ENCODE measurements around the gene INPP1. TPM values are rescaled to one million over a fixed set of nuclear protein-coding genes. Genes with fewer than 3 reads are reported as not detected.

The INPP1 gene
- total RNA-seq, 1 donor from 2014 or later = 15.3 TPM

DNA sequence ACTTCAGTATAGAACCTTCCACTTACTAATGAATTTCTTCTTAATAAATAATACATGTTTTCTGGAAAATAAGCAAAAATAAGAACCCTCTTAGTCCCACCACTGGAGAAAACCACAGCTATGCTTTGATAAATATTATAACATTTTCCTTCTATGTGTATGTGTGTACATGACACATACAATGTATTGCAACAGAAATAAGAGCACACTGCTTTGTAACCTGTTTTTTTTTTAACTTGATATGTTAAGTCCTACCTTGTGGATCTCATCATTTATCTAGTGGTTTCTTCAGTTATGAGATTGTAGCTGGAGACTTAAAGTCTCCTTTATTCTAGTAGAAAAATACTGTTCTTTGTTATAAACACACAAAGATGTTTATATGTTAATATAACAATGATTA, 17.2 kb downstream of the INPP1 start:
- no peaks in the 10 kb centered on the region for H3K27me3 Mint-ChIP-seq (ENCODE audit: low read depth)
- no peak overlapping the region for H3K27ac Mint-ChIP-seq (ENCODE audit: unreplicated experiment)
- H3K9me3 Mint-ChIP-seq = no peaks in the 10 kb centered on the region
- TF ChIP-seq, protein P1, sequence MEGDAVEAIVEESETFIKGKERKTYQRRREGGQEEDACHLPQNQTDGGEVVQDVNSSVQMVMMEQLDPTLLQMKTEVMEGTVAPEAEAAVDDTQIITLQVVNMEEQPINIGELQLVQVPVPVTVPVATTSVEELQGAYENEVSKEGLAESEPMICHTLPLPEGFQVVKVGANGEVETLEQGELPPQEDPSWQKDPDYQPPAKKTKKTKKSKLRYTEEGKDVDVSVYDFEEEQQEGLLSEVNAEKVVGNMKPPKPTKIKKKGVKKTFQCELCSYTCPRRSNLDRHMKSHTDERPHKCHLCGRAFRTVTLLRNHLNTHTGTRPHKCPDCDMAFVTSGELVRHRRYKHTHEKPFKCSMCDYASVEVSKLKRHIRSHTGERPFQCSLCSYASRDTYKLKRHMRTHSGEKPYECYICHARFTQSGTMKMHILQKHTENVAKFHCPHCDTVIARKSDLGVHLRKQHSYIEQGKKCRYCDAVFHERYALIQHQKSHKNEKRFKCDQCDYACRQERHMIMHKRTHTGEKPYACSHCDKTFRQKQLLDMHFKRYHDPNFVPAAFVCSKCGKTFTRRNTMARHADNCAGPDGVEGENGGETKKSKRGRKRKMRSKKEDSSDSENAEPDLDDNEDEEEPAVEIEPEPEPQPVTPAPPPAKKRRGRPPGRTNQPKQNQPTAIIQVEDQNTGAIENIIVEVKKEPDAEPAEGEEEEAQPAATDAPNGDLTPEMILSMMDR (conservative IDR thresholded peaks at IDR 0.05) = no peak
- no peak for DNase-seq (ENCODE audit: low read depth, low spot score)
- no peak overlapping the region for H3K4me3 Mint-ChIP-seq
- H3K4me1 Mint-ChIP-seq = peaks cover 11% of the 10 kb centered on the region
- H3K36me3 Mint-ChIP-seq (ENCODE audit: low read depth) = peaks cover 2% of the 10 kb centered on the region

DNA sequence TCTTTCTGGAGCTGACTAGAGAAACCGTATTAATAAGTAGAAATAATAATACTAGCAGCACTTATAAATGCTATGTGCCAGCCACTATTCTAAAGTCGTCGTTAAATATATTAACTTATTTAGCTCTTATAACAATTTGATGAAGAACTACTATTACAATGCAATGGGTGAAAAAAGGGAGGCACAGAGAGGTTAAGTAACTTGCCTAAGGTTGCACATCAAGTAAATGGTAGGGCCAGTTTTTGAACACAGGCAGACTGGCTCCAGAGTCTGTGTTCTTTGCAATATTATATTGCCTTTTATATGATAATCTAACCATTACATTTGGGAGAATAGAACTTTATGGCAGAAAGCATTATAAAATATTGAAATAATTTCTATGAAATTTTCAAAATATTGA, 17.6 kb downstream of the INPP1 start:
- H3K36me3 Mint-ChIP-seq (ENCODE audit: low read depth) = peaks cover 2% of the 10 kb centered on the region
- TF ChIP-seq, protein P1 (conservative IDR thresholded peaks at IDR 0.05) = no peak
- H3K4me1 Mint-ChIP-seq = peaks cover 11% of the 10 kb centered on the region
- H3K4me3 Mint-ChIP-seq = no peak overlapping the region
- DNase-seq (ENCODE audit: low read depth, low spot score) = no peak
- H3K27me3 Mint-ChIP-seq (ENCODE audit: low read depth) = no peaks in the 10 kb centered on the region
- H3K27ac Mint-ChIP-seq (ENCODE audit: unreplicated experiment) = no peak overlapping the region
- no peaks in the 10 kb centered on the region for H3K9me3 Mint-ChIP-seq

GRCh38 chr2:190361572-190361971, 18.2 kb downstream of the INPP1 start:
- TF ChIP-seq, protein P1 (conservative IDR thresholded peaks at IDR 0.05) = no peak
- DNase-seq (ENCODE audit: low read depth, low spot score) = no peak
- peaks cover 11% of the 10 kb centered on the region for H3K4me1 Mint-ChIP-seq
- peaks cover 2% of the 10 kb centered on the region for H3K36me3 Mint-ChIP-seq (ENCODE audit: low read depth)
- H3K27me3 Mint-ChIP-seq (ENCODE audit: low read depth) = no peaks in the 10 kb centered on the region
- no peak overlapping the region for H3K27ac Mint-ChIP-seq (ENCODE audit: unreplicated experiment)
- no peaks in the 10 kb centered on the region for H3K9me3 Mint-ChIP-seq
- H3K4me3 Mint-ChIP-seq = no peak overlapping the region

GRCh38 chr2:190362894-190363293, 19.5 kb downstream of the INPP1 start:
- Mint-ChIP-seq H3K27me3 (ENCODE audit: low read depth) (no peaks in the 10 kb centered on the region), H3K27ac (ENCODE audit: unreplicated experiment) (no peak overlapping the region), H3K9me3 (no peaks in the 10 kb centered on the region), H3K4me1 (peaks cover 11% of the 10 kb centered on the region), H3K4me3 (no peak overlapping the region), H3K36me3 (ENCODE audit: low read depth) (peaks cover 2% of the 10 kb centered on the region)
- DNase-seq (ENCODE audit: low read depth, low spot score) = no peak
- TF ChIP-seq, protein P1 (conservative IDR thresholded peaks at IDR 0.05) = no peak

GRCh38 chr2:190365499-190366204, 22.3 kb downstream of the INPP1 start:
- H3K36me3 Mint-ChIP-seq (ENCODE audit: low read depth) = peaks cover 2% of the 10 kb centered on the region
- no peaks in the 10 kb centered on the region for H3K27me3 Mint-ChIP-seq (ENCODE audit: low read depth)
- H3K9me3 Mint-ChIP-seq = no peaks in the 10 kb centered on the region
- H3K4me3 Mint-ChIP-seq = no peak overlapping the region
- H3K4me1 Mint-ChIP-seq = no peaks in the 10 kb centered on the region
- DNase-seq (ENCODE audit: low read depth, low spot score) = no peak
- no peak overlapping the region for H3K27ac Mint-ChIP-seq (ENCODE audit: unreplicated experiment)
- TF ChIP-seq, protein P1 (conservative IDR thresholded peaks at IDR 0.05) = no peak
